Endothelial cell of umbilical vein (primary cell): ENCODE measurements around the gene TTF2.

ENCODE experiments used
- CTCF ChIP-seq, 2 donors: IDR thresholded peaks; 1 replicate in 1 of 2; 2 replicates in 1 of 2; pipeline ENCODE4 v1.5.1; 2011; ENCODE audit warnings: low read length in 2 of 2, mild to moderate bottlenecking in 2 of 2, moderate library complexity in 2 of 2, control low read depth in 1 of 2, inconsistent platforms in 1 of 2, low read depth in 1 of 2; ENCODE audit not compliant: insufficient read depth in 1 of 2; ENCODE audit errors: extremely low read depth in 1 of 2
- EZH2 ChIP-seq: IDR thresholded peaks from 2 replicates; pipeline ENCODE4 v1.6.1; 2012; ENCODE audit warnings: borderline replicate concordance, low read depth, mild to moderate bottlenecking, moderate library complexity, low read length, inconsistent platforms; ENCODE audit not compliant: severe bottlenecking
- POLR2A ChIP-seq: IDR thresholded peaks from 2 replicates; pipeline ENCODE4 v1.6.1; 2012; ENCODE audit warnings: low read depth, mild to moderate bottlenecking, control low read depth, low read length

- TF ChIP-seq CTCF (IDR thresholded peaks at IDR 0.05; ENCODE audit: extremely low read depth in 1 of 2, insufficient read depth in 1 of 2, low read depth in 1 of 2, low read length in 2 of 2): no peak
- TF ChIP-seq POLR2A: no peak
- no peak for TF ChIP-seq EZH2
Observed at GRCh38 chr1:117070124-117070523, 10.0 kb downstream of the TTF2 start.
